Measurements from ENCODE around the gene PKD1.

Gene PKD1

DNA sequence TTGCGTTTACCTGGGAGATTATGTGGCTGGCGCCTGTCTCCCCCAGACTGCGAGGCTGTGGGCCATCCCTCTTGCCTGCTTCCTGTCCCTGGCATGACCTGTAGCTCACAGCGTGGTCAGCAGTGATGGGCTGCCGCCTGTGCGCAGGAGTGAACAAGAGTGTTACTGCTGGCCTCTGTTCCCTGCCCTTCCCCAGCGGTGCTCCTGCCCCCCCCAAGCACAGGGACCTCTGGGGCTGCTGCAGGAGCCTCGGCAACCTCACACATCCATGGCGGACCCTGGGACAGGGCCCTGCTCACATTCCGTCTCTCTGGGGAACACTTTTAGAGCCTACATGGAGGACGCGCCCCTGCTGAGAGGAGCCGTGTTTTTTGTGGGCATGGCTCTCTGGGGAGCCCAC lies 77.3 kb downstream of the PKD1 start:
- no peak overlapping the region for H3K4me3 ChIP-seq (ENCODE audit: low read depth, low read length)
- no peak for DNase-seq (ENCODE audit: low read depth, low spot score)
- TF ChIP-seq CTCF (IDR thresholded peaks at IDR 0.05; ENCODE audit: insufficient read depth, low read length, missing control alignments): no peak
- ChIA-PET POLR2A (no interaction called here), CTCF (interaction anchor here (1.7 to 1.9 kb wide), 2 partner anchors 10 to 36 kb away, joined by 4 read pairs; partner anchors contain the start of genes NTHL1 and TSC2)

- no peak for DNase-seq (ENCODE audit: low read depth, low spot score)
- ChIA-PET POLR2A (interaction anchor here (0.7 kb wide), 1 partner anchor 90 kb away, joined by 3 read pairs; no protein-coding TSS in a partner anchor), CTCF (interaction anchor here (1.1 to 3.1 kb wide), 6 partner anchors 10 to 83 kb away, joined by 3 to 50 read pairs (median 12); partner anchors contain the start of genes NHERF2, NTHL1 and TSC2)
- no peak overlapping the region for H3K4me3 ChIP-seq (ENCODE audit: low read depth, low read length)
- no peak for TF ChIP-seq CTCF (IDR thresholded peaks at IDR 0.05; ENCODE audit: insufficient read depth, low read length, missing control alignments)
Measured at GRCh38 chr16:2057438-2057837, 78.3 kb downstream of the PKD1 start.

- TF ChIP-seq CTCF (IDR thresholded peaks at IDR 0.05; ENCODE audit: insufficient read depth, low read length, missing control alignments): no peak
- POLR2A ChIA-PET: interaction anchor here (0.7 kb wide), 1 partner anchor 91 kb away, joined by 3 read pairs; no protein-coding TSS in a partner anchor
- CTCF ChIA-PET: interaction anchor here (0.8 to 3.1 kb wide), 8 partner anchors 10 to 84 kb away, joined by 3 to 50 read pairs (median 8); partner anchors contain the start of genes NHERF2, NPW, NTHL1 and TSC2
- no peak for DNase-seq (ENCODE audit: low read depth, low spot score)
- H3K4me3 ChIP-seq (ENCODE audit: low read depth, low read length): no peak overlapping the region
Measured at GRCh38 chr16:2056681-2057407, 78.9 kb downstream of the PKD1 start.

DNA sequence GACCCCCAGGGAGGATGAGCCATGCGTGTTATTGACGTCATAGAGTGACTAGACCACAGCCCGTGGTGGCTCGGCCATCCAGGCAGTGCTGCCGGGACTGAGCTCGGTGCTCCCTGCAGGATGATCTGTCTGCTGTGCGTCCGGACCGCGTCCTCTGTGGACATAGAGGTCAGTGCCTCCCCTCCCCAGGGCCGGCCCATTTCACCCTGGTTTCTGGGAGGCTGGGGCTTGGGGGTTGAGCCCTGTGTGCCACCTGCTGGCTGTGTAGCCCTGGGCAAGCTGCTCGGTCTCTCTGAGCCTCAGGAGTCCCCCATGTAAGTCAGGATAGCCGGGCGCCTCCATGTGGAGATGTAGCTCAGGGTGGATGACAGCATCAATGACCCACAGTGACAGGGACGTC lies 79.6 kb downstream of the PKD1 start:
- ChIA-PET POLR2A (interaction anchor here (0.9 kb wide), 1 partner anchor 95 kb away, joined by 3 read pairs; no protein-coding TSS in a partner anchor), CTCF (interaction anchor here (1.1 to 3.1 kb wide), 6 partner anchors 9 to 84 kb away, joined by 3 to 50 read pairs (median 12); partner anchors contain the start of genes NHERF2, NPW, NTHL1 and TSC2)
- TF ChIP-seq CTCF (IDR thresholded peaks at IDR 0.05; ENCODE audit: insufficient read depth, low read length, missing control alignments): peak; percentile 33
- H3K4me3 ChIP-seq (ENCODE audit: low read depth, low read length): no peak overlapping the region
- DNase-seq (ENCODE audit: low read depth, low spot score): no peak

- TF ChIP-seq CTCF (IDR thresholded peaks at IDR 0.05; ENCODE audit: insufficient read depth, low read length, missing control alignments): no peak
- CTCF ChIA-PET: interaction anchor here (1.1 to 3.1 kb wide), 4 partner anchors 7 to 31 kb away, joined by 3 to 50 read pairs (median 8); partner anchors contain the start of genes NTHL1 and TSC2
- no peak for DNase-seq (ENCODE audit: low read depth, low spot score)
- no peak overlapping the region for H3K4me3 ChIP-seq (ENCODE audit: low read depth, low read length)
- POLR2A ChIA-PET: no interaction called here
Measured at GRCh38 chr16:2054543-2055245, 81.0 kb downstream of the PKD1 start.

- DNase-seq (ENCODE audit: low read depth, low spot score): no peak
- POLR2A ChIA-PET: no interaction called here
- no peak overlapping the region for H3K4me3 ChIP-seq (ENCODE audit: low read depth, low read length)
- TF ChIP-seq CTCF (IDR thresholded peaks at IDR 0.05; ENCODE audit: insufficient read depth, low read length, missing control alignments): no peak
- CTCF ChIA-PET: no interaction called here
Measured at GRCh38 chr16:2053897-2054296, 81.8 kb downstream of the PKD1 start.

Measured in AG04449 (cell line).